ENCODE measurements around the gene RABGEF1.

DNA sequence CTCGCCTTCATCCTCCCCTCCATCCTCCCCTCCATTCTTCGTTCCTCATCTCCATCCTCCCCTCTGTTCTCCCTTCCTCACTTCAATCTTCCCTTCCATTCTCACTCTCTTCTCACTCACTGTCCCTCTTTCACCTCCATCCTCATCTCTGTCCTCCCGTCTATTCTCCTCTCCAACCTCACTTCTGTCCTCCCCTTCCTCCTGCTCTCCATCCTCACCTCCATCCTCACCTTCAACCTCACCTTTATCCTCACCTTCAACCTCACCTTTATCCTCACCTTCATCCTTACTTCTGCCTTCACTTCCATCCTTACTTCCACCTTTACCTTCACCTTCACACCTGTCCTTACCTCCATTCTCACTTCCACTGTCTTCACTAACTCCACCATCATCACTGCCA is 11.3 kb upstream of the RABGEF1 start:
- TF ChIP-seq, protein P1, sequence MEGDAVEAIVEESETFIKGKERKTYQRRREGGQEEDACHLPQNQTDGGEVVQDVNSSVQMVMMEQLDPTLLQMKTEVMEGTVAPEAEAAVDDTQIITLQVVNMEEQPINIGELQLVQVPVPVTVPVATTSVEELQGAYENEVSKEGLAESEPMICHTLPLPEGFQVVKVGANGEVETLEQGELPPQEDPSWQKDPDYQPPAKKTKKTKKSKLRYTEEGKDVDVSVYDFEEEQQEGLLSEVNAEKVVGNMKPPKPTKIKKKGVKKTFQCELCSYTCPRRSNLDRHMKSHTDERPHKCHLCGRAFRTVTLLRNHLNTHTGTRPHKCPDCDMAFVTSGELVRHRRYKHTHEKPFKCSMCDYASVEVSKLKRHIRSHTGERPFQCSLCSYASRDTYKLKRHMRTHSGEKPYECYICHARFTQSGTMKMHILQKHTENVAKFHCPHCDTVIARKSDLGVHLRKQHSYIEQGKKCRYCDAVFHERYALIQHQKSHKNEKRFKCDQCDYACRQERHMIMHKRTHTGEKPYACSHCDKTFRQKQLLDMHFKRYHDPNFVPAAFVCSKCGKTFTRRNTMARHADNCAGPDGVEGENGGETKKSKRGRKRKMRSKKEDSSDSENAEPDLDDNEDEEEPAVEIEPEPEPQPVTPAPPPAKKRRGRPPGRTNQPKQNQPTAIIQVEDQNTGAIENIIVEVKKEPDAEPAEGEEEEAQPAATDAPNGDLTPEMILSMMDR (IDR thresholded peaks at IDR 0.05; ENCODE audit: extremely low read depth in 1 of 2, insufficient read depth in 1 of 2, low read depth in 1 of 2, low read length in 2 of 2): no peak
- TF ChIP-seq POLR2AphosphoS5 (IDR thresholded peaks at IDR 0.05; ENCODE audit: insufficient read depth, low read depth, low read length) (no peak), MYC (IDR thresholded peaks at IDR 0.05; ENCODE audit: low read depth, low read length) (no peak)

All from endothelial cell of umbilical vein (primary cell).